Activated naive CD4-positive, alpha-beta T cell treated with anti-CD3 and anti-CD28 coated beads, Interleukin-2, amount 10 ng/mL, durations not matched to agents 7 days and 5 days (primary cell): ENCODE data around the gene HMGCS2.

ENCODE experiments used
- CTCF ChIA-PET: fragments of 350-600 bp; sonication (Branson Sonifier 250); formaldehyde crosslinking; loops from one replicate; lab custom pipeline; 2021; ENCODE audit warnings: antibody characterized with exemption; lab: Charles Lee
- DNase-seq: peaks from one replicate; pipeline ENCODE4 v3.0.0-alpha.2; 2020
- H3K27ac Mint-ChIP-seq: one replicate; pipeline ENCODE4 v1.8.0; 2021; ENCODE audit warnings: mild to moderate bottlenecking, moderate library complexity, mixed read lengths
- H3K27me3 Mint-ChIP-seq: one replicate; pipeline ENCODE4 v1.8.0; 2021; ENCODE audit warnings: mild to moderate bottlenecking, mixed read lengths
- H3K36me3 Mint-ChIP-seq: one replicate; pipeline ENCODE4 v1.8.0; 2021; ENCODE audit warnings: mixed read lengths
- H3K4me1 Mint-ChIP-seq: one replicate; pipeline ENCODE4 v1.8.0; 2021; ENCODE audit warnings: mixed read lengths
- H3K4me3 Mint-ChIP-seq: one replicate; pipeline ENCODE4 v1.8.0; 2021; ENCODE audit warnings: mild to moderate bottlenecking, moderate library complexity, mixed read lengths
- H3K9me3 Mint-ChIP-seq: one replicate; pipeline ENCODE4 v1.8.0; 2021; ENCODE audit warnings: mixed read lengths

Gene HMGCS2

GRCh38 chr1:119766374-119766794 is 2.3 kb downstream of the HMGCS2 start:
- no peaks in the 10 kb centered on the region for H3K9me3 Mint-ChIP-seq
- no peak overlapping the region for H3K27ac Mint-ChIP-seq
- no peak for DNase-seq
- H3K4me3 Mint-ChIP-seq, result no peak overlapping the region
- H3K4me1 Mint-ChIP-seq, result no peaks in the 10 kb centered on the region
- H3K36me3 Mint-ChIP-seq, result no peaks in the 10 kb centered on the region
- peaks cover 38% of the 10 kb centered on the region for H3K27me3 Mint-ChIP-seq
- CTCF ChIA-PET, result interaction anchor here (0.7 to 1.5 kb wide), 2 partner anchors 22 to 23 kb away, joined by 3 read pairs; no protein-coding TSS in a partner anchor

DNA sequence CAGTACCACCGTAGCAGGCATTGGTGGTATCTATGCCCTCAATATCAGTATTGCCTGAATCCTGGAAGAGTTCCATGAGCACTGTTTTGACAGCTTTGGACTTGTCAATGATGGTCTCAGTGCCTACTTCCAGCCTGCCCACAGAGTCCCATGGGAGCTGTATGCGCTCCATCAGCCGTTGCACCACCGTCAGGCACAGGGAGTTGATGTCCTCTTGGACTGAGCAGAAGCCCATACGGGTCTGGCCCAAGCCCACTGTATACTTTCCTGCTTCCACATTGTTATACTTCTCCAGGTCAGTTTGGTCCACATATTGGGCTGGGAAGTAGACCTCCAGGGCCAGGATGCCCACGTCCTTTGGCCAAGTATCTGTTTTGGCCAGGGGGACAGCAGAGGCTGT is 4.5 kb downstream of the HMGCS2 start:
- no peak overlapping the region for H3K27ac Mint-ChIP-seq
- peaks cover 1% of the 10 kb centered on the region for H3K4me1 Mint-ChIP-seq
- H3K36me3 Mint-ChIP-seq, result no peaks in the 10 kb centered on the region
- H3K4me3 Mint-ChIP-seq, result no peak overlapping the region
- CTCF ChIA-PET, result interaction anchor here (1.0 to 1.6 kb wide), 2 partner anchors 19 to 21 kb away, joined by 4 to 6 read pairs; no protein-coding TSS in a partner anchor
- H3K9me3 Mint-ChIP-seq, result no peaks in the 10 kb centered on the region
- no peak for DNase-seq
- peaks cover 44% of the 10 kb centered on the region for H3K27me3 Mint-ChIP-seq

GRCh38 chr1:119762953-119763352 is 5.8 kb downstream of the HMGCS2 start:
- CTCF ChIA-PET, result no interaction called here
- H3K27me3 Mint-ChIP-seq, result peaks cover 40% of the 10 kb centered on the region

GRCh38 chr1:119762409-119762808 is 6.3 kb downstream of the HMGCS2 start:
- Mint-ChIP-seq H3K4me3 (no peak overlapping the region), H3K4me1 (peaks cover 8% of the 10 kb centered on the region), H3K27ac (no peak overlapping the region), H3K36me3 (no peaks in the 10 kb centered on the region), H3K27me3 (peaks cover 42% of the 10 kb centered on the region), H3K9me3 (no peaks in the 10 kb centered on the region)
- CTCF ChIA-PET, result no interaction called here
- DNase-seq, result no peak

More at GRCh38 chr1:119762953-119763352, 5.8 kb downstream of the HMGCS2 start:
- Mint-ChIP-seq H3K9me3 (no peaks in the 10 kb centered on the region), H3K36me3 (no peaks in the 10 kb centered on the region), H3K4me1 (peaks cover 8% of the 10 kb centered on the region), H3K4me3 (no peak overlapping the region), H3K27ac (no peak overlapping the region)
- no peak for DNase-seq

- no peaks in the 10 kb centered on the region for H3K36me3 Mint-ChIP-seq
- no peak for DNase-seq
- CTCF ChIA-PET, result interaction anchor here (2.3 kb wide), 1 partner anchor 15 kb away, joined by 6 read pairs; no protein-coding TSS in a partner anchor
- no peak overlapping the region for H3K4me3 Mint-ChIP-seq
- peaks cover 10% of the 10 kb centered on the region for H3K4me1 Mint-ChIP-seq
- H3K27ac Mint-ChIP-seq, result no peak overlapping the region
- H3K27me3 Mint-ChIP-seq, result peaks cover 42% of the 10 kb centered on the region
- H3K9me3 Mint-ChIP-seq, result no peaks in the 10 kb centered on the region
Observed at GRCh38 chr1:119758584-119758983, 10.1 kb downstream of the HMGCS2 start.

- Mint-ChIP-seq H3K27me3 (peaks cover 61% of the 10 kb centered on the region), H3K27ac (peak overlapping the region; percentile 73), H3K36me3 (no peaks in the 10 kb centered on the region), H3K4me3 (peak overlapping the region; percentile 27), H3K4me1 (peaks cover 28% of the 10 kb centered on the region), H3K9me3 (no peaks in the 10 kb centered on the region)
- CTCF ChIA-PET, result no interaction called here
- DNase-seq, result peak; percentile 28
Observed at GRCh38 chr1:119752592-119752991, 16.1 kb downstream of the HMGCS2 start.

DNA sequence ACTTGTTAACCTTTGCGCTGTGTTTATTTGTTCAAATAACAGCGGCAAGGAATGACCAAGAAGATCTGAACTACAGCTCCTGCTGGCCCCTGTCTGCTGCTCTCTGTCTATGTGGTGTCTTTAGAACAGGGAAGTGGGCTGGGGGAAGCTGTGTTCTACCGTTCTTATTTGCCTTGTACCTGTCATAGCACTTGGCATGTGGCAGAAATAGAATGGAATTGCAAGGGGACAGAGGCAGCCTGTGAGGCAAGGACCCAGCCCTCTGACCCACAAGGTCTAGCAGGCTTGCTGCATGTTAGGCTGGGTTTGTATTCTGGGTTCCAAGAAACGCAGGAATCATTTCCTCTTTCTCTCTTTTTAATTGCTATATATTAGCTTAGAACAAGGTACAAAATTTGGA is 20.7 kb downstream of the HMGCS2 start:
- DNase-seq, result no peak
- no peak overlapping the region for H3K4me3 Mint-ChIP-seq
- H3K36me3 Mint-ChIP-seq, result peaks cover 9% of the 10 kb centered on the region
- H3K27ac Mint-ChIP-seq, result no peak overlapping the region
- H3K9me3 Mint-ChIP-seq, result no peaks in the 10 kb centered on the region
- H3K4me1 Mint-ChIP-seq, result peaks cover 29% of the 10 kb centered on the region
- CTCF ChIA-PET, result interaction anchor here (1.6 kb wide), 1 partner anchor 61 kb away, joined by 5 read pairs; no protein-coding TSS in a partner anchor
- peaks cover 34% of the 10 kb centered on the region for H3K27me3 Mint-ChIP-seq

GRCh38 chr1:119747451-119747850 is 21.3 kb downstream of the HMGCS2 start:
- Mint-ChIP-seq H3K4me1 (peaks cover 24% of the 10 kb centered on the region), H3K27me3 (peaks cover 32% of the 10 kb centered on the region), H3K4me3 (no peak overlapping the region), H3K36me3 (peaks cover 10% of the 10 kb centered on the region), H3K9me3 (no peaks in the 10 kb centered on the region), H3K27ac (no peak overlapping the region)
- CTCF ChIA-PET, result interaction anchor here (0.7 to 3.5 kb wide), 3 partner anchors 59 to 220 kb away, joined by 3 to 10 read pairs (median 5); no protein-coding TSS in a partner anchor
- DNase-seq, result no peak

GRCh38 chr1:119745034-119745433 is 23.7 kb downstream of the HMGCS2 start:
- peaks cover 15% of the 10 kb centered on the region for H3K4me1 Mint-ChIP-seq
- DNase-seq, result no peak
- no peak overlapping the region for H3K4me3 Mint-ChIP-seq
- CTCF ChIA-PET, result interaction anchor here (0.6 to 3.8 kb wide), 17 partner anchors 11 to 223 kb away, joined by 3 to 22 read pairs (median 4); no protein-coding TSS in a partner anchor
- H3K27me3 Mint-ChIP-seq, result peaks cover 14% of the 10 kb centered on the region
- H3K27ac Mint-ChIP-seq, result no peak overlapping the region
- no peaks in the 10 kb centered on the region for H3K9me3 Mint-ChIP-seq
- peaks cover 15% of the 10 kb centered on the region for H3K36me3 Mint-ChIP-seq

DNA sequence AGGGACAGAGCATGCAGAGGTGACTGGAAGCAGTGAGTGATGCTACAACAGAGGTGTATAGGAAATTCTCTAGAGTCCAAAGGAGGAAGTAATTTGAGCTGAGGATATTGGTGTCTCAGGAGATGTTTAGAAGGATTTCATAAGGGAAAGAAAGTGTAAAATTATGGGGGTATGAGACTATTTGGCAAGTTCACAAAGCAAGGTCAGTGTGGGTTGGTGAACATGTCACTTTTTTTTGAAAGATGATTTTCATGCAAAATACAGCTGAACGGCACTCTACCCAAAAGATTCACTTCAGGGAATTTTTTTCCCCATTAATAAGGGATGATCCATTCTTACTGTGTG is 24.1 kb downstream of the HMGCS2 start:
- Mint-ChIP-seq H3K4me1 (peaks cover 10% of the 10 kb centered on the region), H3K27ac (no peak overlapping the region), H3K9me3 (no peaks in the 10 kb centered on the region), H3K4me3 (no peak overlapping the region), H3K36me3 (peaks cover 15% of the 10 kb centered on the region), H3K27me3 (peaks cover 9% of the 10 kb centered on the region)
- CTCF ChIA-PET, result interaction anchor here (0.6 to 3.8 kb wide), 17 partner anchors 9 to 223 kb away, joined by 3 to 22 read pairs (median 4); no protein-coding TSS in a partner anchor
- DNase-seq, result no peak

DNA sequence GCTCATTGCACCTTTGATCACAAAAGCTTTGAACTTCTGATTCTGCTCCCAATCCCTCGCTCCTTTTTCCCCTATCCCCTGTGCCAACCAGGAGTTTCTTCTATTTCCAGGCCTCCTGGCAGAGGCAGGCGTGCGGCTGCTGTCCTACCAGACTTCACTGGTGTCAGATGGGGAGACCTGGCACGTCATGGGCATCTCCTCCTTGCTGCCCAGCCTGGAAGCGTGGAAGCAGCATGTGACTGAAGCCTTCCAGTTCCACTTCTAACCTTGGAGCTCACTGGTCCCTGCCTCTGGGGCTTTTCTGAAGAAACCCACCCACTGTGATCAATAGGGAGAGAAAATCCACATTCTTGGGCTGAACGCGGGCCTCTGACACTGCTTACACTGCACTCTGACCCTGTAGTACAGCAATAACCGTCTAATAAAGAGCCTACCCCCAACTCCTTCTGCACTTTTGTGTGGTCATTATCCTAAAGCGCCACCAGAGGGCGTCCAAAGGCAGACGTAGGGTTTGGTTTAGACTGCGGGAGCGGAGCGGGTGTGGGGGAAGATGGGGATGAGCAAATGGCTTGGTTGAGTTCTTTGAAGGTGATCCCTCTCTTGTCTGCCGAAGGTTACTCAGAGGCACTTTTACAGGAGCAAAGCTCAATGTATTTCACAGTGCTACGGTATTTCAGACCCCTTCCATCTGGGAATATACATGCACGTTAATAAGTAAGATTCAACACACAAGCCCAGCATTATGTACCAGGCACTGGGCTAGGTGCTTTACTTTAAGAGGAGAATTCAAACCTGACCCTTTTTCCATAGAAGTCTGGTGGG is 24.7 kb downstream of the HMGCS2 start:
- no peak overlapping the region for H3K4me3 Mint-ChIP-seq
- peak overlapping the region; percentile 19 for H3K27ac Mint-ChIP-seq
- CTCF ChIA-PET, result interaction anchor here (0.6 to 3.8 kb wide), 26 partner anchors 10 to 224 kb away, joined by 3 to 22 read pairs (median 4); no protein-coding TSS in a partner anchor
- peaks cover 4% of the 10 kb centered on the region for H3K27me3 Mint-ChIP-seq
- peak; percentile 66 for DNase-seq
- no peaks in the 10 kb centered on the region for H3K9me3 Mint-ChIP-seq
- peaks cover 7% of the 10 kb centered on the region for H3K4me1 Mint-ChIP-seq
- peaks cover 15% of the 10 kb centered on the region for H3K36me3 Mint-ChIP-seq

DNA sequence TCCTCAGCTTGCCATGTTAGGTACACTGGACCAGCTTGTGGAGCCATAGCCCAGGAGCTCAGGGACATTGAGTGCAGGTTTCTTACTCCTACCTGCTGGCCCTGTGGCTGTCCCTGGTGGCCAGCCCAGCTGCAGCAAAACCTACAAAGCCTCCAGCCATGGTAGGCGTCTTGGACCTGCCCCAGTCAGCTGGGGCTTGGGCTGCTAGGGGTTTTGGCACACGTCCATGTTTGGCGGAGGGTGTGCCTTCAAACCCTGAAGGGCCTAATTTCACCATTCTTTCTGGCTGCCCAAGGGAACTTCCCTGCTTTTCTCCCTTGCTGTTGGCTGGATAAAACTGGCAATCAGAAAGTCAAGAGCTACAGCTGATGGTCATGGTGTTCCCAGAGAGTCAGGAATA is 25.4 kb downstream of the HMGCS2 start:
- no peak for DNase-seq
- no peaks in the 10 kb centered on the region for H3K9me3 Mint-ChIP-seq
- CTCF ChIA-PET, result interaction anchor here (0.5 to 3.8 kb wide), 18 partner anchors 9 to 206 kb away, joined by 3 to 22 read pairs (median 6); no protein-coding TSS in a partner anchor
- H3K27me3 Mint-ChIP-seq, result no peaks in the 10 kb centered on the region
- H3K4me3 Mint-ChIP-seq, result no peak overlapping the region
- H3K36me3 Mint-ChIP-seq, result peaks cover 15% of the 10 kb centered on the region
- H3K27ac Mint-ChIP-seq, result no peak overlapping the region
- peaks cover 7% of the 10 kb centered on the region for H3K4me1 Mint-ChIP-seq

DNA sequence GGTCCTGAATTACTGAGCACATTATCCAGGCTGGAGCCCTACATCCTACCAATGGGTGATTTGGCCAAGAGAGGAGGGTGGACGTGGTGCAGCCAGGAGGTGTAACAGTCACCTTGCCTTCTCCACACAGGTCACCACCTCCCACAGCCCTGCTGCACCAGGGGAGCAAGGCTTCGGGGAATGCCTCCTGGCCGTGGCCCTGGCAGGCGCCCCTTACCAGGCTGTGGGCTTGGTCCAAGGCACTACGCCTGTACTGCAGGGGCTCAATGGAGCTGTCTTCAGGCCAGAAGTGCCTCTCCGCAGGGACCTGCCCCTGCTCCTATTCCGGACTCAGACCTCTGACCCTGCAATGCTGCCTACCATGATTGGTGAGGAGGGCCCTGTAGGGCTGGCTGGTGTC is 26.0 kb downstream of the HMGCS2 start:
- Mint-ChIP-seq H3K36me3 (peaks cover 17% of the 10 kb centered on the region), H3K4me3 (no peak overlapping the region), H3K27me3 (no peaks in the 10 kb centered on the region), H3K4me1 (peaks cover 7% of the 10 kb centered on the region), H3K9me3 (no peaks in the 10 kb centered on the region), H3K27ac (peak overlapping the region; percentile 43)
- CTCF ChIA-PET, result interaction anchor here (1.0 to 2.1 kb wide), 3 partner anchors 13 to 40 kb away, joined by 3 to 6 read pairs (median 5); no protein-coding TSS in a partner anchor
- DNase-seq, result no peak

DNA sequence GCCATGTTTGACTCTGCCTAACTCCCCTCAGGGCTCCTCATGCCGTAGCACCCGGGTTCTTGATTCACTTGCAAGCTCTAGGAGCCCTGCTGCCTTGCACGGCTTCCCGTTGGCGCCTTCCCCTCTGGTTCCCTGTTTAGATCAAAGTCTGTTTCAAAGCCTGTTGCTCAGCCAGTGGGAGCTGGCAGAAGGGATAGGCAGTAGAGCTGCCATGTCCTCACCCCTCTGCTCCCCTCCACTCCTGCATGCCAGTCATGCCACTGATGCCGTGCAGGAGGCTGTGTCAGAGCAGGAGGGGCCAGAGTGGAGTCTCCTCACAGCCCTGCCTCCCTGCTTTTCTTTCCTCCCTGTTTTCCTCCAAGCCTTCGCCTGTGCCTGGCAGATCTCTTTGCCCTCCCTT is 26.5 kb downstream of the HMGCS2 start:
- DNase-seq, result no peak
- CTCF ChIA-PET, result interaction anchor here (0.7 to 2.1 kb wide), 2 partner anchors 11 to 15 kb away, joined by 3 to 6 read pairs; no protein-coding TSS in a partner anchor
- Mint-ChIP-seq H3K9me3 (no peaks in the 10 kb centered on the region), H3K36me3 (peaks cover 19% of the 10 kb centered on the region), H3K27me3 (no peaks in the 10 kb centered on the region), H3K4me1 (peaks cover 7% of the 10 kb centered on the region), H3K4me3 (no peak overlapping the region), H3K27ac (peak overlapping the region; percentile 43)
